CD4-positive, alpha-beta memory T cell (primary cell): ENCODE results near the gene MGST1. TPM values are rescaled to one million over a fixed set of nuclear protein-coding genes. Genes with fewer than 3 reads are reported as not detected.

ENCODE experiments used
- CTCF ChIA-PET: fragments of 350-600 bp; sonication (Branson Sonifier 250); formaldehyde crosslinking; loops from one replicate; lab custom pipeline; 2021; ENCODE audit warnings: inconsistent platforms; ENCODE audit not compliant: partially characterized antibody; lab: Charles Lee
- POLR2A ChIA-PET: fragments of 350-600 bp; sonication (Branson Sonifier 250); formaldehyde crosslinking; loops from one replicate; lab custom pipeline; 2021; ENCODE audit not compliant: partially characterized antibody; lab: Charles Lee
- DNase-seq, 5 donors: peaks; one replicate each; pipeline versions ENCODE4 v3.0.0 to v3.0.0-alpha.2; 2020 to 2022; ENCODE audit warnings: mixed read lengths in 1 of 5
- H3K27ac ChIP-seq: one replicate; pipeline ENCODE4 v1.7.0; 2013; ENCODE audit warnings: low read depth, low read length
- H3K27me3 ChIP-seq: 2 replicates; pipeline ENCODE4 v1.7.0; 2013; ENCODE audit warnings: mild to moderate bottlenecking, low read length, moderate library complexity; ENCODE audit not compliant: insufficient read depth
- H3K36me3 ChIP-seq: 2 replicates; pipeline ENCODE4 v1.7.0; 2013; ENCODE audit warnings: mild to moderate bottlenecking, low read length, moderate library complexity; ENCODE audit not compliant: insufficient read depth
- H3K4me1 ChIP-seq: 2 replicates; pipeline ENCODE4 v1.7.0; 2013; ENCODE audit warnings: mild to moderate bottlenecking, low read length, moderate library complexity; ENCODE audit not compliant: insufficient read depth
- H3K4me3 ChIP-seq, 2 donors: one replicate each; pipeline ENCODE4 v1.7.0; 2013; ENCODE audit warnings: low read length in 2 of 2, mild to moderate bottlenecking in 1 of 2
- H3K9me3 ChIP-seq, 2 donors: one replicate each; pipeline ENCODE4 v1.7.0; 2013; ENCODE audit warnings: low read length in 2 of 2, control low read depth in 1 of 2; ENCODE audit not compliant: control insufficient read depth in 1 of 2
- H3K27ac Mint-ChIP-seq, 7 donors: one replicate each; pipeline ENCODE4 v1.8.0; 2020 to 2021; ENCODE audit warnings: mixed read lengths in 7 of 7, mild to moderate bottlenecking in 6 of 7, inconsistent platforms in 3 of 7, moderate library complexity in 3 of 7
- H3K27me3 Mint-ChIP-seq, 2 donors: one replicate each; pipeline ENCODE4 v1.8.0; 2020 to 2021; ENCODE audit warnings: mixed read lengths in 2 of 2
- H3K36me3 Mint-ChIP-seq, 2 donors: one replicate each; pipeline ENCODE4 v1.8.0; 2020 to 2021; ENCODE audit warnings: mixed read lengths in 2 of 2, inconsistent platforms in 1 of 2, mild to moderate bottlenecking in 1 of 2
- H3K4me1 Mint-ChIP-seq, 4 donors: one replicate each; pipeline ENCODE4 v1.8.0; 2020 to 2021; ENCODE audit warnings: mixed read lengths in 4 of 4, mild to moderate bottlenecking in 1 of 4
- H3K4me3 Mint-ChIP-seq, 8 donors: one replicate each; pipeline ENCODE4 v1.8.0; 2020 to 2021; ENCODE audit warnings: mixed read lengths in 8 of 8, mild to moderate bottlenecking in 7 of 8, moderate library complexity in 6 of 8, inconsistent platforms in 3 of 8
- H3K9me3 Mint-ChIP-seq, 8 donors: one replicate each; pipeline ENCODE4 v1.8.0; 2020 to 2021; ENCODE audit warnings: mixed read lengths in 8 of 8, mild to moderate bottlenecking in 5 of 8, inconsistent platforms in 3 of 8, moderate library complexity in 1 of 8
- intact Hi-C: fragments of 100-400 bp; cut with micrococcal nuclease; formaldehyde crosslinking; loops from one replicate; pipeline ENCODE4 v1.15.1; 2023
- polyA plus RNA-seq, 2 donors: library from polyadenylated mRNA; unstranded; fragments of 300-500 nt; fragmentation: Illumina TruSeq; gene quantifications; one replicate each; pipeline ENCODE4 v1.2.3, GENCODE V29; 2021
- total RNA-seq, 2 experiments: library from RNA; stranded (reverse); gene quantifications; one replicate each; pipeline ENCODE4 v1.2.3, GENCODE V29; 2021

Gene MGST1
- total and polyA plus RNA-seq, 4 experiments from 2014 or later = 1.2 to 2.3 TPM; not detected in 2

DNA sequence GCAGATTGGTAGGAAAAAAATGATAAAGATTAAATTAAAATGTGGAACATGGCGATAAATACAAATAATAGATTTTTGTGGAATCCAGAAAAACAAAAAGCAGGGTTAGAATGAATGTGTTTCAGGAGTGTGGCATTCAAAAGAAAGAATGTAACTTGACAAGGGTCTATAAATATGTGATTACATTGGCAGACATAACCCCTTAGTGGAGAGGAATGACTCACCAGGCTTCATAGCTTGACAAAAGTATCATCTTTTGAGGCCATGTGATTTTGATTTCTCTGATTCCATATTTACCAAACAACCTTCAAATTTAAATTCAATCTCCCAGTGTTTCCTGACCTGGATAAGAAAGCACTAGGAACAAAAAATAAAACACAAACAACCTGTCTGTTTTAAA lies 24.4 kb upstream of the MGST1 start:
- H3K9me3 ChIP-seq = no peaks in the 10 kb centered on the region
- intact Hi-C loops = no loop called here
- H3K27ac ChIP-seq = no peak overlapping the region
- DNase-seq = no peak
- no peaks in the 10 kb centered on the region for H3K4me1 Mint-ChIP-seq
- H3K4me1 ChIP-seq = no peaks in the 10 kb centered on the region
- no peaks in the 10 kb centered on the region for H3K36me3 Mint-ChIP-seq
- ChIA-PET CTCF (no interaction called here), POLR2A (no interaction called here)
- H3K27me3 Mint-ChIP-seq = no peaks in the 10 kb centered on the region
- H3K9me3 Mint-ChIP-seq = peaks cover 2 to 14% (median 8%) of the 10 kb centered on the region in 8 donors
- H3K27ac Mint-ChIP-seq = no peak overlapping the region
- no peaks in the 10 kb centered on the region for H3K27me3 ChIP-seq
- no peak overlapping the region for H3K4me3 Mint-ChIP-seq
- H3K4me3 ChIP-seq = no peak overlapping the region
- H3K36me3 ChIP-seq = no peaks in the 10 kb centered on the region

DNA sequence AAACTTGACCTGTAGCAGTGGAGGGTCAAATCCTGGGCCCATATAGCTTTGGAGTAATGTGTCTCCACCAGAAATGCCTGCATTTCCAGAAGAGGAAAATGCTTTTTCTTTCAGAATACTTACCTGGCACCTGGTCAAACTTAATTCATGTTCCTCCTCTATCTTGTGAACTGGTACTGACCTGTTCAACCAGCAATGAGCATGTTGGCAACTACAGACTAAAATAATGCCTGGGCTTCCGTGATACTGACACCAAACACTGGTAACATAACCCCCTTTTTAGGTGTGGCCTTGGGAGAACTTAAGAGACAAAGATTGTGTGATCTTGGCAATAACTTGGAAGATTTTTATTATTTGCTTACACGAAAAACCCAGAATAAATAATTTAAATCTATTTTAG lies 23.8 kb upstream of the MGST1 start:
- Histone ChIP-seq H3K4me1 (no peaks in the 10 kb centered on the region), H3K9me3 (no peaks in the 10 kb centered on the region), H3K27me3 (no peaks in the 10 kb centered on the region), H3K4me3 (no peak overlapping the region), H3K27ac (no peak overlapping the region), H3K36me3 (no peaks in the 10 kb centered on the region)
- POLR2A ChIA-PET = no interaction called here
- Mint-ChIP-seq H3K36me3 (no peaks in the 10 kb centered on the region), H3K4me3 (no peak overlapping the region), H3K9me3 (peaks cover 2 to 21% (median 8%) of the 10 kb centered on the region in 8 donors), H3K27ac (no peak overlapping the region), H3K4me1 (no peaks in the 10 kb centered on the region), H3K27me3 (no peaks in the 10 kb centered on the region)
- DNase-seq = no peak
- intact Hi-C loops = no loop called here
- CTCF ChIA-PET = no interaction called here

DNA sequence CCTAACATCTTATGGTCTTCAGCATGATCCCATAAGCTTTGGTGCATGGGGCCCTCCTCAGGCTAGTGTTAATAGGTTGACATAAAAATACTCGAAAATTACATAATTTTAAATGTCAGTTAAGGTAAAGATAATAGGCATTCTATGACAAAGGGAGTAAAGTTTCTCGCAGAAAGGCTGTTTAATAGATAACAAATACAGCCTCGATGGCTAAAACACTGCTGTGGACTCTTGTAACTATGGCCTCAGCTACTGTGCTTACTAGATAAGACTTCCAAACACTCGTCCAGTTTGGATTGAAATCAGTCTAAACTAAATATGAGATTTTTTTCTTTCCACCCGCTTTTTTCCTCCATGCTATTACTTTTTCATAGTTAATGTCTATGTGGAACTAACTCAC lies 23.2 kb upstream of the MGST1 start:
- intact Hi-C loops = no loop called here
- H3K9me3 ChIP-seq = no peaks in the 10 kb centered on the region
- POLR2A ChIA-PET = no interaction called here
- DNase-seq = no peak
- Mint-ChIP-seq H3K9me3 (peaks cover 2 to 21% (median 8%) of the 10 kb centered on the region in 8 donors), H3K4me1 (no peaks in the 10 kb centered on the region), H3K27ac (no peak overlapping the region), H3K27me3 (no peaks in the 10 kb centered on the region), H3K4me3 (no peak overlapping the region), H3K36me3 (no peaks in the 10 kb centered on the region)
- H3K4me3 ChIP-seq = no peak overlapping the region
- H3K27ac ChIP-seq = no peak overlapping the region
- H3K36me3 ChIP-seq = no peaks in the 10 kb centered on the region
- CTCF ChIA-PET = no interaction called here
- no peaks in the 10 kb centered on the region for H3K4me1 ChIP-seq
- H3K27me3 ChIP-seq = no peaks in the 10 kb centered on the region

DNA sequence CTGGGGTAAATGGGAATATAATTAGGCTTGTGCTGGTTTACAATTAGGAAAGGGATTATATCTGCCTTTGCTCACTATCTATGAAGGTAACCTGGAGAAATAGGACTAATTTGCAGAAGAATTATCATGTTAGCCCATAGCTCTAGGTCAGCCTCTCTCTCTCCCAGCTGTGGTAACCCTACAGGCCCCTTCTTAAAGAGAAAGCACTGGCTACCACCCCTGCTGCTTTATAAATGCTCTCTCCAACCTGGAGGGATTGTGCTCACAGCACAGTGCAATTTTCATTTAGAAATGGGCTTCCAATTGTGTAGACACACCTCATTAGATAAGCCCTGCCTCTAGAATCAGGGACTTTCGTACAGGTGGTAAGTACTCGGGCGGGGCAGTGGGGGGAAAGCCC lies 22.7 kb upstream of the MGST1 start:
- no peak overlapping the region for H3K4me3 ChIP-seq
- POLR2A ChIA-PET = no interaction called here
- Mint-ChIP-seq H3K27ac (no peak overlapping the region), H3K4me1 (no peaks in the 10 kb centered on the region), H3K9me3 (peaks cover 2 to 21% (median 7%) of the 10 kb centered on the region in 8 donors), H3K27me3 (no peaks in the 10 kb centered on the region), H3K4me3 (no peak overlapping the region), H3K36me3 (no peaks in the 10 kb centered on the region)
- H3K27me3 ChIP-seq = no peaks in the 10 kb centered on the region
- H3K4me1 ChIP-seq = no peaks in the 10 kb centered on the region
- H3K9me3 ChIP-seq = no peaks in the 10 kb centered on the region
- H3K36me3 ChIP-seq = no peaks in the 10 kb centered on the region
- DNase-seq = no peak
- CTCF ChIA-PET = no interaction called here
- intact Hi-C loops = no loop called here
- H3K27ac ChIP-seq = no peak overlapping the region

DNA sequence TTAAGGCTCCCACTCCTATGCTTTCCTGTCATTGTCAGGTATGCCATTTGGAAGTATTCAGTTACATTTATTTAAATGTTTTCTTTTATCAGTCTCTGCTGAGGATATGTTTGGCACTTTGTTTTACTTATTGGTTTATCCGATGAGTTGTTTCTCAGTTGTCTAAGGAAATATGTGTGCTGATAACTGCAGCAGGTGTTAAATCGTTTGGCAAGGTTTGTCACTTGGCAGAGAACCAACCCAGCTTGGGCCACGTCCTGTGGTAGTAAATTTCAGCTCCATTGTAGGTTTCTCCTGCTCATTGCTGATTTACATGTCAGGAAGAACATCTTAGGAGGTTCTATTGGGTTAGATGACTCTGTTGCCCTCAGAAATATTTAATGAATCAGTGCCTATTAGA lies 22.0 kb upstream of the MGST1 start:
- Histone ChIP-seq H3K36me3 (no peaks in the 10 kb centered on the region), H3K4me3 (no peak overlapping the region), H3K27me3 (no peaks in the 10 kb centered on the region), H3K9me3 (no peaks in the 10 kb centered on the region), H3K27ac (no peak overlapping the region), H3K4me1 (no peaks in the 10 kb centered on the region)
- no peak overlapping the region for H3K4me3 Mint-ChIP-seq
- H3K9me3 Mint-ChIP-seq = peaks cover 2 to 21% (median 7%) of the 10 kb centered on the region in 8 donors
- CTCF ChIA-PET = no interaction called here
- no peaks in the 10 kb centered on the region for H3K36me3 Mint-ChIP-seq
- DNase-seq = no peak
- intact Hi-C loops = no loop called here
- no peaks in the 10 kb centered on the region for H3K27me3 Mint-ChIP-seq
- H3K4me1 Mint-ChIP-seq = no peaks in the 10 kb centered on the region
- POLR2A ChIA-PET = no interaction called here
- no peak overlapping the region for H3K27ac Mint-ChIP-seq

DNA sequence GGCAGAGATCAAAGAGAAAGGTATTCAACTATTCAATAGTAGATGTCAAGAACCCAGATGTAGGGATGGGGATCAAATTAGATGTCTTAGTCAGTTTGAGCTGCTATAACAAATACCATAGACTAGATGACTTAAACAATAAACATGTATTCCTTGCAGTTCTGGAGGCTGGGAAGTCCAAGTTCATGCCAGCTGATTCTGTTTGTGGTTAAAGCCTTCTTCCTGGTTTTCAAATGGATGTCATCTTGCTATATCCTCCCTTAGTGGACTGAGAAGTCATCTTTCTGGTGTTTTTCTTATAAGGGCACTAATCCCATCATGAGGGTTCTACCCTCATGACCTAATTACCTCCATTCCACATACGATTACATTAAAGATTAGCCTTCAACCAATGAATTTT lies 19.5 kb upstream of the MGST1 start:
- no peaks in the 10 kb centered on the region for H3K9me3 ChIP-seq
- H3K4me3 ChIP-seq = no peak overlapping the region
- Mint-ChIP-seq H3K4me3 (no peak overlapping the region), H3K27ac (no peak overlapping the region), H3K36me3 (no peaks in the 10 kb centered on the region), H3K4me1 (no peaks in the 10 kb centered on the region), H3K27me3 (no peaks in the 10 kb centered on the region), H3K9me3 (peaks cover 2 to 18% (median 5%) of the 10 kb centered on the region in 8 donors)
- no peaks in the 10 kb centered on the region for H3K36me3 ChIP-seq
- DNase-seq = no peak
- ChIA-PET POLR2A (no interaction called here), CTCF (no interaction called here)
- no peaks in the 10 kb centered on the region for H3K27me3 ChIP-seq
- H3K4me1 ChIP-seq = no peaks in the 10 kb centered on the region
- intact Hi-C loops = no loop called here
- no peak overlapping the region for H3K27ac ChIP-seq

DNA sequence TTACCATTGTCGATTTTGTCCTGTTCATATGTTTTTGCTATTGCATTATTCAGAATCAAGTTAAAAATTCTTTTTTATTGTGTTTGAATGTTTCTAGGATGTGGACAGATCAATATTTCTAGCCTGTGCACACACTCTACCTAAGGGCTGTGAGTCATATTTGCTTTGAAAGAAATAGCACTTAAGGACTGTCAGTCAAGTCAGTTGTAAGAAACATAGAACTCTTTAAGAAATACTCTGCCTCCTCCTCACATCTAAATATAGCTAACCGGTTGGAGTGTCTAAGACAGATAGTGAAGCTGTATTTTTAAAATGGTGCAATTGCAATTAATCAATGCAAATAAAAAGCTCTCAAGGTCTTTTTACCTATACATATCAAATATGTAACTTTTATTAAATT lies 17.9 kb upstream of the MGST1 start:
- no peak overlapping the region for H3K27ac ChIP-seq
- intact Hi-C loops = no loop called here
- H3K27ac Mint-ChIP-seq = no peak overlapping the region
- no peaks in the 10 kb centered on the region for H3K4me1 Mint-ChIP-seq
- H3K27me3 Mint-ChIP-seq = no peaks in the 10 kb centered on the region
- ChIA-PET CTCF (no interaction called here), POLR2A (no interaction called here)
- peaks cover 0 to 15% (median 8%) of the 10 kb centered on the region in 8 donors for H3K9me3 Mint-ChIP-seq
- H3K4me1 ChIP-seq = no peaks in the 10 kb centered on the region
- DNase-seq = no peak
- H3K9me3 ChIP-seq = no peaks in the 10 kb centered on the region
- no peak overlapping the region for H3K4me3 Mint-ChIP-seq
- H3K36me3 Mint-ChIP-seq = no peaks in the 10 kb centered on the region
- no peak overlapping the region for H3K4me3 ChIP-seq
- no peaks in the 10 kb centered on the region for H3K36me3 ChIP-seq
- no peaks in the 10 kb centered on the region for H3K27me3 ChIP-seq

DNA sequence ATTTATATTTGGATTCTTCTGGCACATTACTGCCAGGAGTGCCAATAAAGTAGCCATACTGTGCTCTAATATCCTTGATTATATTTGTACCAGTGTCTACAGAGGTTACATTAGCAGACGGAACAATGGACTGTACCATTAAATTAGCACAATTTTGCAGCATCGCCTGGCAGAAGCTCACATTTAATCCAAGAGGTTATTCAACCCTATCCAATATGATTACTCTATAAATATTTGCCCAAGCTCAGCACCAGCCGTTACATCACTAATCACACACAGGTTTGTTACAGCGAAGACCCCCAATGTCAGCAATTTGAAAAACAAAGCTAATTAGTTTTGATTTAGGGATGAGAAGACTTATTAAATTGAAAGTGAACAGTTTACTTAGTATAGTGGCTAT lies 16.9 kb upstream of the MGST1 start:
- Mint-ChIP-seq H3K27ac (no peak overlapping the region), H3K36me3 (no peaks in the 10 kb centered on the region), H3K27me3 (no peaks in the 10 kb centered on the region), H3K4me3 (no peak overlapping the region), H3K4me1 (no peaks in the 10 kb centered on the region), H3K9me3 (peaks cover 0 to 19% (median 12%) of the 10 kb centered on the region in 8 donors)
- POLR2A ChIA-PET = no interaction called here
- H3K4me3 ChIP-seq = no peak overlapping the region
- no peaks in the 10 kb centered on the region for H3K9me3 ChIP-seq
- H3K27ac ChIP-seq = no peak overlapping the region
- CTCF ChIA-PET = no interaction called here
- intact Hi-C loops = no loop called here
- H3K36me3 ChIP-seq = no peaks in the 10 kb centered on the region
- DNase-seq = no peak
- no peaks in the 10 kb centered on the region for H3K4me1 ChIP-seq
- no peaks in the 10 kb centered on the region for H3K27me3 ChIP-seq
